ENCODE measurements around the gene ANAPC16. TPM values are rescaled to one million over a fixed set of nuclear protein-coding genes. Genes with fewer than 3 reads are reported as not detected.
"Not testable (repeated sequence)": the region's sequence is repeated elsewhere in the genome, so short reads cannot be mapped to it uniquely, and the experiment has no call there.

Gene ANAPC16
- total RNA-seq, 6 experiments from 2014 or later = 40.4 to 46.0 (median 40.7) TPM

GRCh38 chr10:72267819-72268399 lies 52.1 kb downstream of the ANAPC16 start:
- no peak overlapping the region for H3K4me3 Mint-ChIP-seq
- peaks cover 25% of the 10 kb centered on the region for H3K4me1 Mint-ChIP-seq (ENCODE audit: low read depth)
- no peaks in the 10 kb centered on the region for H3K9me3 Mint-ChIP-seq
- no peak for TF ChIP-seq CTCF (IDR thresholded peaks at IDR 0.05)
- no peak overlapping the region for H3K27ac Mint-ChIP-seq
- no peaks in the 10 kb centered on the region; the same call in 1 of the 2 replicates for H3K27me3 Mint-ChIP-seq (ENCODE audit: insufficient read depth)
- no peak for DNase-seq
- H3K36me3 Mint-ChIP-seq (ENCODE audit: low read depth) = no peaks in the 10 kb centered on the region

GRCh38 chr10:72268475-72269200 lies 52.8 kb downstream of the ANAPC16 start:
- H3K27ac Mint-ChIP-seq; H3K4me3 Mint-ChIP-seq; H3K36me3 Mint-ChIP-seq (ENCODE audit: low read depth); H3K27me3 Mint-ChIP-seq (ENCODE audit: insufficient read depth); DNase-seq; H3K9me3 Mint-ChIP-seq: not testable (repeated sequence)
- peaks cover 25% of the 10 kb centered on the region for H3K4me1 Mint-ChIP-seq (ENCODE audit: low read depth)

DNA sequence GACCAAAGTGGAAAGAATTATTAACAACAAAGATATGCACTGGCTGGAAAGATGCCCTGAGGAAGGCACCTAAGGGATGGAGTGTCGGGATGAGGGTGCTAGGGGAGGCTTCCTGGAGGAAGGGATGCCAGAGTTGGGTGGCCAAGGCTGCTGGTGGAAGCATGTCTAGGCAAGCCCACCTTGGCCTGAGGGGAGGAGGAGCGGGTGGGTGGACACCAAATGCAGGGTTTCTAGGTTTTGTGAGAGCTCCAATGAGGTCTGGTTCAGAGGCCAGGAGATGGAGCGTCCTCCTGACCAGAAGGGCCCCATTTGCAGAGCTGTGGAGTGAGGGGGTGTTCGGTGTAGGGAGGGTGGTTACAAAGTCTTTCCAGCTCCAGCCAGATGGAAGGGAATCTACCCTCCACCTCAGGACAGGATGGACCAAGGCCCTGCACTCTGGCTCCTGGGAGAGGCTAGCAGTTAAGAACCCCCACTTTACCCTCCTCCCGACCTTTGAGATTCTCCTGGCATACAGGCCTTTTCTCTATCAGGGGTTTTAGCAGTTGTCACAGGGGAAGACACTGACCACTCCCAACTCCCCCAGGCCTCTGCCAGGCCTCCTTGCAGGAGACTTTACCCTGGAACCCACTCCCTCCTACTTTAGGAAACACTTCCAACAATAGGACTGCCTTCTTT lies 54.9 kb downstream of the ANAPC16 start:
- H3K9me3 Mint-ChIP-seq = no peaks in the 10 kb centered on the region
- no peak overlapping the region for H3K4me3 Mint-ChIP-seq
- DNase-seq = no peak
- TF ChIP-seq CTCF (IDR thresholded peaks at IDR 0.05) = no peak
- no peak overlapping the region for H3K27ac Mint-ChIP-seq
- H3K4me1 Mint-ChIP-seq (ENCODE audit: low read depth) = peaks cover 35% of the 10 kb centered on the region
- peaks cover 3% of the 10 kb centered on the region for H3K27me3 Mint-ChIP-seq (ENCODE audit: insufficient read depth)
- H3K36me3 Mint-ChIP-seq (ENCODE audit: low read depth) = peaks cover 12% of the 10 kb centered on the region

DNA sequence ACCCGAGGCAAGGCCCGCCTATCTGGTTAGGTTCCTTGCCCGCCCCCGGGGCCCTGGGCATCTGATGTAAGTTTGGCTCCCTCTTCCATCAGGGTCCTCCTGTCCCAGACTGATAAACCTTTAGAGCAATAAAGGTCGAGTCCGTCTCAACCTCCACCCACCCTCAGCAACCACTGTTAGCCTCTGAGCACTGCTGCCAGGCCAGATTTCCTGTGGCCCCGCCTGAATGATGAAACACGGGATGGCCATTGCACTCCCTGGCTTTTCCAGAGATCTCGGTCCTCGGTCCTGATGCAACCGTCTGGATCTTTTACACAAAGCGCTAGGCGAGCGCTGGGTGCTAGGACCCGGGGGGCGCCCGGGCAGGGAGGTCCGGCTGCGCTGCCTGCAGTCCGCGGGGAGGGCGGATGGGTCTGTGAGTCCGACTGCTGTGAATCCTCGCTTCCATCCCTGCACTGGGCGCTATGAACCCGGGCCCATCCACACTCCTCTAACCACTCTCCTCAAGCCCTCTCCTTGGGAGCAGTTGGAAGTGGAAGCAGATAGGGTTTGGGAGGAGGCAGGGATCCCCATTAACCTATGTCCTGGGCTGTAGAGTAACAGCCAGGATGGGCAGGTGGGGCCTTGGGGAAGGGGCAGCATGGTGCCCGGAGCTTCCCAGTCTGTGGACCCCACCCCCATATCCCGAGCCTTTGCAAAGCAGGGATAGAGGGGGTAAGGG lies 57.0 kb downstream of the ANAPC16 start:
- TF ChIP-seq CTCF (IDR thresholded peaks at IDR 0.05) = no peak
- DNase-seq = peak; percentile 91
- Mint-ChIP-seq H3K27ac (peak overlapping the region; percentile 97), H3K9me3 (no peaks in the 10 kb centered on the region), H3K27me3 (ENCODE audit: insufficient read depth) (peaks cover 3% of the 10 kb centered on the region), H3K4me1 (ENCODE audit: low read depth) (peaks cover 49% of the 10 kb centered on the region), H3K4me3 (peak overlapping the region; percentile 95), H3K36me3 (ENCODE audit: low read depth) (peaks cover 16% of the 10 kb centered on the region)

DNA sequence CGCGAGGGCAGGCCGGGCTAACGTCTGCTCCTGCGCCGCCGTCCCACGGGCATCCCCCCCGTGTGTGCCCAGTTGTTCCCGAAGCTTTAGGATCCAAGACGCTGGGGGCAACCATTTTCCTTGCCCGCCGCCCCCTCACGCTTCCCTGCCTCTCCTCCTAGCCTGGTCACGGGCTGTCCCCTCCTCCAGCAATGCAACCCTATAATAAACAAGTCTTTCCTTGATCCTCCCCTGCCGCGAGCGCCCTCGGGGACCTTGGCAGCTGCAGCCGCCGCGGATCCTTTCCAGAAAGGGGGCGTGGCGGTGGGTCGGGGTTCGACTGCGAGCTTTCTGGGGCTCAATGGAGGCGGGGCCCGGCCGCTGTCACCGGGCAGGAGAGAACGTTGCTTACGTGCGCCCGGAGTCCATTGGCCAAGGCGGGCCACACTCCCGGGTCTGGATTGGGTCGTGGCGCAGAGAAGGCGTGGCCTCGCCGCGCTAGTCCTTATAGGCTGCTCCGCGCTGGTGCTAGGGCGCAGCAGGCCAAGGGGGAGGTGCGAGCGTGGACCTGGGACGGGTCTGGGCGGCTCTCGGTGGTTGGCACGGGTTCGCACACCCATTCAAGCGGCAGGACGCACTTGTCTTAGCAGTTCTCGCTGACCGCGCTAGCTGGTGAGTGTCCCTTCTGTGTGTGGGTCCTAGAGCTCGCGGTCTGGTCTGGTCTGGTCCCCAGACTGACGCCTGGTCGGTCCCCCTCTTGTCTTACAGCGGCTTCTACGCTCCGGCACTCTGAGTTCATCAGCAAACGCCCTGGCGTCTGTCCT lies 57.8 kb downstream of the ANAPC16 start, which contains the start of gene DDIT4:
Gene DDIT4 (plus strand): TSS at position 515 of the 803 bp plus-strand sequence. CDS start 293 bp downstream, outside the sequence.
- no peaks in the 10 kb centered on the region for H3K9me3 Mint-ChIP-seq
- H3K4me3 Mint-ChIP-seq = peak within 1 kb of the TSS; percentile 95
- peaks cover 3% of the 10 kb centered on the region for H3K27me3 Mint-ChIP-seq (ENCODE audit: insufficient read depth)
- peak; percentile 99 for DNase-seq
- H3K4me1 Mint-ChIP-seq (ENCODE audit: low read depth) = peaks cover 49% of the 10 kb centered on the region
- H3K27ac Mint-ChIP-seq = peak within 1 kb of the TSS; percentile 97
- no peak for TF ChIP-seq CTCF (IDR thresholded peaks at IDR 0.05)
- H3K36me3 Mint-ChIP-seq (ENCODE audit: low read depth) = peaks cover 16% of the 10 kb centered on the region
